Fibroblast of skin of scalp (primary cell): ENCODE data around the gene KY.
A peak's percentile ranks its signal among the peaks of the same experiment; 100 is the strongest.

ENCODE experiments used
- DNase-seq: peaks from one replicate; pipeline ENCODE4 v3.0.0-alpha.2; 2013

The KY gene

DNA sequence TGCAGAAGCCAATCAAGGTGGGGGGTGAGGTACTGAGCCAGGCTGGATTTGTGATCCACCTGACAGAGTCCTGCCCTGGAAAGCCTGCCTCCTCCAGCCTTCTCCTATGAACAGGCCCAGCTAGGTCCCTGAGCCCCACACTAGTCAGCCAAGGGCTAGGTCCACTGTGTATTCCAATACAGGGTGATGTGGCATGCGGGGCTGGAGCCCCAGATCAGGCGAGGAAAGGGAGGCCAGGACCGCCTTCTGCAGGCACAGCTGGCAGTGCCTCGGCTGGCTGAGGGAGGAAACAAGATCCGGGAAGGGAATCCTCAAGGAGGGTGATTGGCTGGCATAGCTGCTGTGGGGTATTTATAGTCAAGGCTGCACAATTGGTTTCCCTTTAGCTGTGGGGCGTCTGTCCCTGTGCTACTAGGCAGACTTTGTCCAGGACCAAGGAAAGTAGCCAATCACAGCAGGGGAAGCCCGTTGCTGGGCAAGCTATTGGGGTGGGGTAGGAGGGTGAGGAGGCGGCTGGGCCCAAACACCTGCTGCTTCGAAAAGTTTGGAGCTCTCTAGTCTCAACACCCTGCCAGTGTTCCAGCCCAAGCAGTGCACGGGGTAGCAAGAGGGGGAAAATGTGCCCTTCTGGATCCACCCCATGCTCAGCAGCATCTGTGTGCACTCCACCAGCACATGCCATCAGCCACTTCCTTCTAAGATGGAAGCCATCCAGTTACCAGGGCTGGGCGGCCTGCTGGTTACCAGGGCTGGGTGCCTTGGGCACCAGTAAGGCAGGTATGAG is 5.9 kb downstream of the KY start:
- no peak for DNase-seq

DNA sequence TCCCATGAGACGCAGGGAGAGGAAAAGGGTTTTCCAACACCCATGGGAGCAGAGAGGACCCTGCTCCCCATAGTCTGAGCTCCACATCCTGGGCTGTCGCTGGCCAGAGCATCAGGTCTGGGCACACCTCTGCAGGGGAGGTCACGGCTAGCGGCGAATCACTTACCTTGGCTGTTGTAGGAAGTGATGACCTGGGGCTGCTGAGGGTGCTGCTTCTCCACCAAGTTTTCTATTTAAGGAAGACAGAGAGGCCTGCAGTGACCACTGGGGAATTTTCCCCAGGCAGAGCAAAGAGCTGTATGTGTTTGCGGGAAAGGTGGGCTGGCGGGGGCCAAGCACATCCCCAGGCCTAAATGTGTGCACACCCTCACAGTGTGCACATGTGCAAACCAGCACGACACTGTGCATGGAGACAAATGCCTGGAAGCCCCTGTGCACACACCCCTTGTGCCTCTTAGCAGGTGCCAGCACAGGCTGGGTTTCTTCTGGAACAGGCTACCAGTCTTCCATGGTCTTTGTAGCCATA is 7.6 kb downstream of the KY start:
- no peak for DNase-seq

DNA sequence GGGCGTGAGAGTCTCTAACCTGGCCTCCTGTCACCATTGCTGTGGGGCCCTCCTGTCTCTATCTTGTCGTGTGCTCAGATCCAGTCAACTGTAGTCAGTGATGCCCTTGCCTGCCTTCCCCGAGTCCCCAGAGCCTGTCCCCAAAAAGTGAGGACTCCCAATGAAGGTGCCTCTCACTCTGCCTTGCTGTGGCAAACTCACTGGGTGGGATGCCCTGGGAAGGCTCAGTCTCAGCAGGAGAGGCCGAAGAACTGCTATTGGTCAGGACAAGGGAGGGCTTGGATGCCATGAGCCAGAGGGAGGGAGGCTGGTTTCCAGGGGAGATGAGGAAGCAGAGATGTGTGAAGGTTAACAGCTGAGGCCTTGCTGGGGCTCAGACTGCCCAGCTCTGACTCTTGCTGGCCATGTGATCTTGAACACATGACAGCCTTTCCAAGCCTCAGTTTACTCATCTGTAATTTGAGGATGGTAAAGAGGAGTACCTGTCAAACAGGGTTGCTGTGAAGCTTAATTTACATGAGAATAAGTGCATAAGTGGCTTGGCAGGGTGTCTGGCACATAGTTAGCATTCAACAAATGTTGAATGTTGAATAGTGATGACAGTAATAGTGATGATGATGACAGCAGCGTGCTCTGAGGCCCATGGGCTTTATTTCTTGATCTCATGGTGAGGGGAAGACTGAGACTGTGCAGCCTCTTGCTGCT is 8.2 kb downstream of the KY start:
- no peak for DNase-seq

DNA sequence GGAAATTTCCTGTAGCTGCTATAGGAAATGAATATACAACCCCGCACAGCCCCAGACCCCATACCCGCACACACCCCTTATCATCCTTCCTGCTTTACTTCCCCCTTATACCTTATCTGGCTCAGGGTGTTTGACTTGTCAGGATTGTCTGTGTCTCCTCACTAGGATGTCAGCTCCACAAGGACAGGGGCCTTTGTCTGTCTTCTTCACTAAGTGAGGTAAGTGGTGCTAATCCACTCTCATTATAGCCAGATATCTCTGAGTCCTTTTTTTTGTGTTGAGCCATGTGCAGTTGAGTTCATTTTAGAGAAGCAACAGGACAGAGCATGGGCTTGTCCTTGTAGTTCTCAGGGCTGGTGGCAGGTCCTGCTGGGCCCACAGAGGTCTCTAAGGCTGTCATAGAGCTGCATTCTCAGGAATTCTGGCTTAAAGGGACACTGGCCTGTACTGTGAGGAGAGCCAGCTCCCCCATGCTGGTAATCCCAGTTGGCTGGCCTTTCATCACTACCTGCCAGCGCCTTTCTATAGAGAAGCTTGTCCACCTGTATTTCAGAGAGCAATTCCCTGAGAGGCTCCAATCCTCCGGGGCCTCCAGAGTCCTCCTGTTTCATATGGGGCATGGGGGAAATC is 9.0 kb downstream of the KY start:
- DNase-seq, result no peak

DNA sequence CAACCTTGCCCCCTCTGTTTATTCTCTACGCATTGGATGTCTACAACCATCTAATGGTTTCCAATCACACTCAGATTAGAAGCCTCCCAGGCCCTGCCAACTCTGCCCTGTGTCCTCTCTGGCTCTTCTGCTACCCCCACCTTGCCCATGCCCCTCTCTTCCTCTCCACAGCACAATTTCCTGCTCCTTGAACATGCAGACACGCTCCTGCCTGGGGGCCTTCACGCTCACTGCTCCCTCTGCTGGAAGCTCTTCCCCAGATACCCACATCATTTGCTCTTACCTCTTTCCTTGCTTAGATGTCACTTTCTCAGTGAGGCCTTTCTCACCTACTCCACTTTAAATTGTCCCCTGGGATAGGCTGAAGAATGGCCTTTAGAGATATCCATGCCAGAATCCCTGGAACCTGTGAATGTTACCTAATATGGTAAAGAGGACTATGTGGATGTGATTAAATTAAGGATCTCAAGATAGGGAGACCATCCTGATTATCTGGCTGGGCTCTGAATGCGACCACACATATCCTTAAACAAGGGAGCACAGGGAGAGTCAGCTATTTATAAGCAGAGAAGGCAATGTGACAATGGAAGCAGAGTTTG is 9.9 kb downstream of the KY start:
- DNase-seq, result peak; percentile 22

DNA sequence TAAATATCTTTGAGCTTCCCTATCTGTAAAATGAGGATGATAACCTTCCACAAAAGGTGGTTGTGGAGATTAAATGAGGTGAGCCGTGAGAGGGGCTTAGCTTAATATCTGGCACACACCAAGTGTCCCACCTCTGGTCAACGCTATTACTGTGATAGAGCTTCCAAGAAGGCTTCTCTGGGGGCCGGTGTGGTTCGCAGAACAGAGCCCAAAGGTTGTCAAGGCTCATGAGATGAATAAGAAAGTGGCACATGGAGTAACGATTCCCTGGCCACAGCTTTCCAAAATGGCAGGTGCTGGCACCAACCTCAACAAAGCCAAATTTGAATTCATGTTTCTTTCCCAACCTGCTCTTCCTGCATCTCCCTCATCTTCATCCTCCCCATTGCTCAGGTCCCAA is 10.4 kb downstream of the KY start:
- no peak for DNase-seq

DNA sequence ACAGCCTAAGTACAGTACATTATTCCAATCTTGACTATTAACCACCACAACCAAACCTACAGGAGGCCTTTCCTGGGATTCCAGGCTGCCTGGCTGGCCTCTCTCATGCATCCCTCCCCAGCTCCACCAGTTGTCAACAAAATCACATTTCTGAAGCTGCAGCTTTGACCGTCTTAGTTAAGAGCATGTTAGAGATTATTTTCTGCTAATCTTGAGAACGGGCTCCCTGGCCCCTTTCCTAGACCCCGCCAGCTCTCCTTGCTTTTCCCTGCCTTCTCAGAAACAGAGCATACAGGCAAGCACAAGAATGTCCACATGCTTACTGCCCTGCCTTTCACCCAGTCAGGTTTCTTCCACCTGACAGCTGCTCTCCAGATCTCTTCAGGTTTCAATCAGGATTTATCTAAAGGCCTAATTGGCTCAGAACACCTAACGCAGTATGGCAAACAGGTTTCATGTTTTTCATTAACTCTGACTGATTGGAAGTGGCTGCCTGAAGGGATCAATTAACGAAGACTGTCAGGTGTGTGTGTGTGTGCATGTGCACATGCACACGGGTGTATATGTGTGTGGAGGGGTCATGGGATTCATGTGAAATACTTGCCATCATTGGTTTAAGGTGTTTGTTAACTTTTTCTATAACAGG is 12.3 kb downstream of the KY start:
- no peak for DNase-seq

DNA sequence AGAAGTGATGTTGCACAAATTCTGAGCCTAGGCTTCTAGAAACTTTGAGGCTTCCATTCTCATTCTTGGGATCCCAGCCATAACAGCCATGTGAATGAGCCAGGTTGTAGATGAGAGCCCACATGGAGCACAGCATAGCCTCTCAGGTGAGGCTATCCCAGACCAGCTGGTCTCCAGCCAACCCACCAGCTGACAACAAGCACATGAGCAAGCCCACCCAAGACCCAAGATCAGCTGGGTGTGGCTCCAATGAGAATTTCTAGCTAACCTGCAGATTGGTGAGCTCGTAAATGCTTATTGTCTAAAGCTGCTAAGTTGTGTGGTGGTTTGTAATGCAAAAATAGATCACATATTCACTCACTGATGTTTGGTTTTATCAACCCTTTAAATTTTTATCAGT is 14.4 kb downstream of the KY start:
- no peak for DNase-seq

DNA sequence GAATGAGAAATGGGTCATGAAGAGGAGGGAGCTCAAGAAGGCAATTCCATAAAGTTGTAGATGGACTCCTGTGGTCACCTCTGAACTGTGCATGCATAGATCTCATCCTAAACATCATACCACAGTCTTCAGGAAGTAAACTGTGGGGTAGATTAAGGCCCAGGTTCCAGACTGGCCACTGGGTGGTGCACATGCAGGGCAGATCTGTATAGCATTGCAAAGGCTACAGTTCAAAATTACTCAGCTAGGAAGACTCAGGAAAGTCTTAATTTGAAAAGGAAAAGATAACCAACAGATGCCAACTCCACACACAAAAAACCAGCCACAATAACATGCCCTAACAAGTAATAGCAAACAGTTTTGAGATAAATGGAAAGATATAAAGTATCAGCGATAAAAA is 20.3 kb downstream of the KY start:
- peak; percentile 18 for DNase-seq

DNA sequence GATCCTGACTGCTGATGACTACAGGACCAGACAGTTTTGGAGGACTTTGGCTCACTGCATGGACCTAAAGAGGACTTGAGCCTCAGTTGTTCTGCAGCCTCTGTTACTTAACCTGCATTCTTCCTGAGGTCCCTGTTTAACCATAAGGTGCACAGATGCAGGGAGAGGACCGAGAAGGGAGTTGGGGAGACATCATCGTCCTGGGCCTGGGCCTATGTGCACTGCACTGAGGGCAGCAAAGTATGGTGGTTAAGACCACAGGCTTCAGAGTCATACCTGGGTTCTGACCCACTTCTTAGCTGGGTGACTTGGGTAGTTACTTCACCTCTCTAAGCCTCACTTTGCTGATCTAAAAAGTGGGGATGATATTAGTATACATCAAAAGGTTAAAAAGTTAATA is 21.9 kb downstream of the KY start:
- no peak for DNase-seq

DNA sequence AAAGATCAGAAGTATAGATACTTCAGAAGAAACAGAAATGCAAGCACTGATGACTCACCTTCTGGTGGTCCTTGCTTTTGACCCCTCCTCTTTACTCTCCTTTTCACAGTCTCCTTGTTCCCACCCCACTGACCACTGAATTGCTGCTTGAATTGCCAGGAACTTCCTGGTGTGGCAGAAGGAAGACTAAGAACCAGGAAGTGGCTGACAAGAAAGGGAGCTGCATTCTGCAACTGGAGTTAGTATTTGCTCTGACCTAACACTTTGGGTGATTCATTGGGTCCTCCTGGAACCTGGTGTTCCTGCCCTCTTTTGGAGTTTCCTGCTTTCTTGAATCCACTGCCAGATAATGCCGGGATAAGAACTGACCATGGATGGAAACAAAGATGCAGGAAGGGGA is 23.0 kb downstream of the KY start:
- no peak for DNase-seq

DNA sequence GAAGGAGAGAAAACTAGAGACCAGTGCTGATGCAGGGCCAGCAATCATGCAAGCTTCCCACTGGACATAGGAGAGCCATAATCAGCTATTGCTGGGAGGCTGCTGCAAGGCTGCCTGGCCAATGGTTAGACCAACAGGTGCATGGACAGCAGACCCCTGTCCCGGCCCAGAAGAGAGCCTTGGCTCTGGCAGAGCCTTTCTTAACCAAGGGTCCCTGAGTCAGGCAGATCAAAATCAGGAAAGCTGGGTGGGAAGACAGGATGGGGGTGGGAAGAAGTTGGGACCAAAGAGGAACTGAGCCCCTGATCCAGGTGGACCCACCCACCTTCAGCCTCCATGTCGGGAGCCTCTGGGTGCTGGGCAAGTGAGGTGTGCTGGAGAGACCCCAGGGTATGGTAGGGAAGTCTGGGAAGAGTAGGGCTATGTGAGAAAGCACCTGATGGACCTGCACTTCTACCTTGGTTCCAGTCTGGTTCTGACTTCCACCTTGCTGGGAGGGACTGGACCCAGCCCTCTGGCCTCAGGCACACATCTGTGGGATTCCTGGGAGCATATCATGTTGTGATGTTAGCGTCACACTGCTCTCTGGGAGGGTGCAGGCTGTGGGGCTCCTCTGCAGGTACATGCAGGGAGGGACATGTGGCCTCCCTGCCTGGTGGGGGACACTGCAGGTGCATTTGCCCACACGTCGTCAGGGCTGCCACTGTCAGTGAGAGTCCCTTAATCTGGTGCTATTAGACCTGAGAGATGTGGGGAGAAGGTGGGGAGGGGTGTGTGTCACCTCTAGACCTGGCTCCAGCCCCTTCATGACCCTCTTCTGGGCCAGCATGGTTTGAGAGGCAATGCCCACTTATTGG is 24.7 kb downstream of the KY start:
- no peak for DNase-seq

DNA sequence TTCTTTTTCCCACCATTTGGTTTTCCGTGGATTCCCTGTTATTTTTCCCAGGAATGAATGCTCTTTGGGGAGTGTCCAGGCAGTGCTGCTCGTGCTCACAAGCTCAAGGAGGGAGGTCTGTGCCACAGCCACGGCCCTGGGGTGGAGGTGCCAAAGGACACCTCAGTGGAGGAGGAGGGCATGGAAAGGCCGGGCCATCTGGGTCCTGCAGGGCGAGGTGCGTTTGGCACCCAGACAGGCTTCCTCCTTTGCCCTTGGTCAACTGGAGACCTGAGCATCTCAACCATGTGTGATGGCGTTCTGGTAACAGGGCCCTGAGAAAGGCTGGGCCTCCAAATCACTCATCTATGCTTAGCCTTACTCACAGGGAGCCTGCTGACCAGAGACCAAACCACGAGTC is 25.4 kb downstream of the KY start:
- DNase-seq, result no peak

DNA sequence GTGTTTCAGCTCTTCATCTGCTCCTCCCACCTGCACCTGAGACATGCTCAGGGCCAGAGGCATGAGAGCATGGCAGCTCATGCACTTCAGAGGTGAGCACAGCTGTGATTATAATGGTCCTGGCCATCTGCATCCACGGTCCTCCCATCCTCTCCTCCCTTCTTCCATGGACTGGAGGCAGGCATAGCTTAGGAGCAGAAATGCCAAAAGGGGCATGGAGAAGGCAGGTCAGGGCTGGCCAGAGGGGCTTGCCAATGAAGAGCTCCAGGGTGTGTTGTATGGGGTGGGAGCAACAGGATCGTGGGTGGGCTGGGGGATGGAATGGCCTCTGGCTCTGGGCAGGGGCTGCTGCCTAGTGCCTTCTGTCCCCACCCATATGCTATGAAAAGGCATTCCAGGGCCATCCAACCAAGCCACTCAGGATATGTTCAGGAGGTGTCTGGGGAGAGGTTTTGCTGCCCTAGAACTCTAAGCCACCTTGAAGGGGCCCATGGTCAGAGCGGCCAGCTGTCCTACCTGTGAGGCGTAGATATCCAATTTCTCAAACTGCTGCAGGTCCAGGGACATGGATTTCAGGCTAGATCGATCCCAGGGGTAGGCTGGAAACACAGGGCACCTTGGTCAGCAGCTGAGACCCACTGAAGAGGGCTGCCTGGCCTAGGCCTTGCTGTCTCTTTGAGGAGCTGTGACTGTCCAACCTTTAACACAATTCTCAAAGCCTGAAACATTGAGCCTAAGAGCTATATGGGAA is 26.1 kb downstream of the KY start:
- DNase-seq, result no peak

DNA sequence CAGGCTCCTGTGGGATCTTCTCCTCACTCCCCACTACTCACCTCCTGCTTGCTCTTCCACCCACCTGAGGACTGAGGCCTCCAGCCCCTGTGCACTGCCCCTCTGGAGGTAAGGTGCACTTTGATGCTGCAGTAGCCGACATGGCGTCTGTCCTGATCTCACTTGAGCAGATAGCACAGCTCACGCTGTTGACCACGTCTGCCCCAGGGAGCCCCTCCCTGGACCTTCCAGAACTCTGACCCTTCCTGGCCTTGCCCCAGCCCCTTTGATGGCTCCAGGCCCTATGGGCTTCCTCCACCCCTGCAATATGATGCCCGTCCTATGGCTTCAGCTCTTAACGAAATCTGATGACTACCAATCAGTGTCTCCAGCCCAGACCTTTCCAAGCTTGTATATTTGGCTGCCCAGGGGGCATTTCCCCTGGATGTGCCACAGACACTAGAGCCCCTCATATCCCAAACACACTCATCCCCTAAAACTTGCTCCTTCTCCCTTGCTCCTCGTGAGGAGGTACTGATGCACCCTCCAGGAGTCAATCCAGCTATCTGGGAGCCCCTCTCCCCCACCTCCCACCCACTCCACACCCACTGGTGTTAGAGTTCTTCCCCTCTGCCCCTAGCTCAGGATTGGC is 27.1 kb downstream of the KY start:
- no peak for DNase-seq

DNA sequence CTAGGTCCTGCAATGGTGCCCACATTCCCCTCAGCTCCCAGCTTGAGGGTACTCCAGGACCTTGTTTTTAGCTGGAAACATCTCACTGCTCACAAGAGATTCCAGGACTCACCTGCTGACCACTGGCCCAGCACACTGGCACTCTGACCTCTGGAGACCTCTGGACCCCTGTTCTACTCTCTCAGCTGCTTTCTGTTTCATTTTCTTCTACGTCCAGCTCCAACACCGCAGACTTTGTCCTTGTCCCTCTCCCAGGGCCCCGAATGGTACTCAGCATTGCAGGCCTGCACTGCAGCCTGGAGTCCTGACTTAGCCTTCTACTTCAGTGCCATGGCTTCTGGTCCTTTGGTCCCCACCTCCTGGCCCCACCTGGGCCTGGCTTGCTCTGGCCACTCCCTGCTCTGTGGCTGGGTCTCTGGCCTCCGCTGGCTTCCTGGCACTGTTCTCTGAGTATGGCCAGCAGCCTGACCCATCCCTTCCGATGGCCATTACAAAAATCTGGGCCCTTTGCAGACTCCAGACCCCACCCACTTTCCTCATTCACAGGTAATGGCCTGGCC is 27.9 kb downstream of the KY start:
- DNase-seq, result no peak

DNA sequence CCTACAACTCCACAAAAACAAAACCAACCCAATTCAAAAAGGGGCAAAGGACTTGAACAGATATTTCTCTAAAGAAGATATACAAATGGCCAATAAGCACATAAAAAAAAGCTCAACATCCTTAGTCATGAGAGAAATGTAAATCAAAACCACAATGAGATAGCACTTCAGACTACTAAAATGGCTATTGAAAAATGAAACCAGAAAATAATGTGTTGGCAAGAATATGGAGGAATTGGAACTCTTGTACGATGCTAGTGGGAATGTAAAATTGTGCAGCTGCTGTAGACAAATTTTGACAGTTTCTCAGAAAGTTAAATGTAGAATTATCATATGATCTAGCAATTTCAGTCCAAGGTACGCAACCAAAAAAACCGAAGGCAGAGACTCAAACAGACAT is 29.0 kb downstream of the KY start:
- DNase-seq, result peak; percentile 14

DNA sequence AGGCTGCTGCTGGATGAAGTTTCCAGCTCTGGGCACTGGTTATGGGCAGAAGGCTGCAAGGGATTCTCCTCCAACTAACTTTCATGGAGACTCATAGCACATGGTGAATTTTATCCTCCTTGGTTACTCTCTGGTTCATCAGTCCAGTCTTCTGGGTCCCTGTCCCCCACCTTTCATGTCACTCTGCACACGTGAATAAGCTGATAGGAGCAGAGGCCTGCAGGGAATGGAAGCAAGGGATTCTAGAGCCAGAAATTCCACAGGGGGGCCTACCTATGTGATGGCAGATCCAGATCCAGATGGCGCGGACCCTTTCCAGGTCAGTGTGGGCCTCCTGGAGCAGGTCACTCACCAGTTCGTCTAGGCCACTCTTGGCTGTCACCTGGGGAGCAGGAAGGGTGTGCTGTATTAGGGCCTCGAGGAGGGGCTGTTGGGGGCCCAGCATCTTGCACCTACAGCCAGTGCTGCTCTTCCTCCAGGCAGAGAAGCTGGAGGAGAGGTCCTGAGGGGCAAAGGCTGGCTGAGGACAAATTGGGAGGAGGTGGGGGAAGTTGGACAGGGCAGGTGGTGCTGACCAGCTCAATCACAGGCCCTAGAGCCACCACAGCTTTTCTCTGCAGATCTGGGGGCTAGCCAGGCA is 30.2 kb downstream of the KY start:
- DNase-seq, result no peak

DNA sequence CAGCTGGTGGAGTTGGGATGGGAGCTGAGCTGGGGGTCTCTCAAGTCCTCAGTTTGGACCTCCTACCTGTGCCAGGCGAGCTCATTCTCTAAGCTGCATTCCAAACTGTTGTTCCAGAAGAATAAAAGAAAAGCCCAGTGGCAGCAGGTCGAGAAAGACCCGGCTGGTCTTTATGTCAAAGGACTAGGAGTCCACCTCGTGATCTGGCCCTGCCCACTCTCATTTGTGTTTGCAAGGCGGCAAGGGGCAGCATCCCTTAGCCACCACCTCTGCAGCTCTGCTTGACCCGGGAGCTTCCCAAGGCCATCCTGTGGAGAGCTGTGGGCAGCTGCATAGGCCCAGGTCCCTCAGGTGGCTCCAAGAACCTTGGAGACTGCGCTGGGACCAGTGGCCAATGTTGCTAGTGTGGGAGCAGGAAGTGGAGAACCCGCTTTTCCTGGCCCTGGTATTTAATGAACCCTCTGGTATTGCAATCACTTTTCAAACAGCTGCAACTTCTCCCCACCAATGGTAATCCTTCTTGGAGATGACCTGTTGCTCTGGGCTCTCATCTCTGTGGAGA is 30.9 kb downstream of the KY start:
- no peak for DNase-seq

DNA sequence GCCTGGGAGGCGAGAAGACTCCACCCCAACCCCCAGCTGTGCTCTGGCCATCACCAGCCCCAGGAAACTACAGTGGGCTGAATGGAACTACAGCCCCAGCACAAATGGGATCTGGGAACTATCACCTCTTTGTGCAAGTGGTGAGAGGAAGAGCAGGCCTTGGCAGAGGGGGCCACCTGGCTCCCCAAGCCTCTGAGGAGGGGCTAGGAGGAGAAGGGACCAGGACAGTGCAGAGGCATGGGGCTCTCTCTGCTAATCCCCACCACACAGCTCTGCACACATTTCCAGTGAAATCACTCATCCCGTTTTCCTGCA is 31.6 kb downstream of the KY start:
- DNase-seq, result no peak
